ENCODE results near the gene C16orf74. TPM values are rescaled to one million over a fixed set of nuclear protein-coding genes. Genes with fewer than 3 reads are reported as not detected.

The C16orf74 gene
- total and polyA plus RNA-seq, 2 of the 13 experiments (the other 11 are each of a cell fraction or from before 2014, with no cell fraction given), result 0.13 to 0.29 TPM

- TF ChIP-seq, protein P1, sequence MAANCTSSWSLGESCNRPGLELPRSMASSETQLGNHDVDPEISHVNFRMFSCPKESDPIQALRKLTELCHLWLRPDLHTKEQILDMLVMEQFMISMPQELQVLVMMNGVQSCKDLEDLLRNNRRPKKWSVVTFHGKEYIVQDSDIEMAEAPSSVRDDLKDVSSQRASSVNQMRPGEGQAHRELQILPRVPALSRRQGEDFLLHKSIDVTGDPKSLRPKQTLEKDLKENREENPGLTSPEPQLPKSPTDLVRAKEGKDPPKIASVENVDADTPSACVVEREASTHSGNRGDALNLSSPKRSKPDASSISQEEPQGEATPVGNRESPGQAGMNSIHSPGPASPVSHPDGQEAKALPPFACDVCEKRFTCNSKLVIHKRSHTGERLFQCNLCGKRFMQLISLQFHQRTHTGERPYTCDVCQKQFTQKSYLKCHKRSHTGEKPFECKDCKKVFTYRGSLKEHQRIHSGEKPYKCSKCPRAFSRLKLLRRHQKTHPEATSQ (CRISPR knock-in tag; IDR thresholded peaks at IDR 0.05; ENCODE audit: borderline replicate concordance), result no peak
- peak; percentile 33; the same call in 1 of the 2 replicates for TF ChIP-seq ZNF687 (CRISPR knock-in tag; IDR thresholded peaks at IDR 0.05)
These were observed 19.7 kb downstream of the C16orf74 start (continued) for GRCh38 chr16:85731179-85731578.

DNA sequence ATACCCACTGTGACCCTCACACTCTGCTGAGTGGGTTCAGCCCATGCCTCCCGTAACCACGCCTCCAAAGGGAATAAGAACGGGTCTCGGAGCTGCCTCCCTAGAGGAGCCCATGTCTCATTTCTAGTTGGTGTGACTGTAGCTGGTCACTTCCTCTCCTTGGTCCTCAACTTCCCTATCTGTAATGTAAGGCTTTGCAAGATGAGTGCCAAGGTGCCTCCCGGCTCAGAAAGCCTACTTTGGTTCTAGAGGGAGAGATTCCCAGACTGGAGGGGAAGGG lies 20.8 kb downstream of the C16orf74 start:
- ATAC-seq, result no peak
- Histone ChIP-seq H3K36me3 (replicated peaks in 1 of 2; ENCODE audit: control insufficient read depth in 1 of 2, insufficient read depth in 2 of 2, low read length in 2 of 2) (no peaks in the 10 kb centered on the region), H3K4me1 (ENCODE audit: insufficient read depth, low read length) (peaks cover 42% of the 10 kb centered on the region), H4K20me1 (ENCODE audit: insufficient read depth, low read length) (no peaks in the 10 kb centered on the region), H3K27ac (ENCODE audit: extremely low read length, insufficient read depth, low read length) (no peak overlapping the region), H3K4me2 (ENCODE audit: low read depth, low read length) (no peak overlapping the region), H3K9me3 (ENCODE audit: low read length) (no peaks in the 10 kb centered on the region), H3K9ac (ENCODE audit: insufficient read depth, low read depth, low read length) (no peak overlapping the region), H3K79me2 (ENCODE audit: insufficient read depth, low read length) (no peaks in the 10 kb centered on the region), H2AFZ (ENCODE audit: low read length) (no peak overlapping the region), H3K4me3 (replicated peaks in 1 of 3; ENCODE audit: insufficient read depth in 1 of 3, low read depth in 2 of 3, low read length in 3 of 3) (no peak overlapping the region), H3K27me3 (ENCODE audit: control insufficient read depth in 1 of 2, insufficient read depth in 2 of 2, low read length in 2 of 2) (peaks cover 2 to 4% of the 10 kb centered on the region in 2 experiments; a peak in 2 of 5 replicates)
- POLR2A ChIA-PET, result no interaction called here
- no peak for FAIRE-seq
- DNase-seq (ENCODE audit: low spot score), result no peak
- 72% methylated on average over 5 of the region's 5 CpGs for WGBS (ENCODE audit: low lambda C conversion rate)
- in situ Hi-C loops (cut with HindIII; ENCODE audit: extremely low pct_ligation_motif_present, low pct_unique_long_range_greater_than_20kb) (no loop called here), intact Hi-C loops (cut with micrococcal nuclease; ENCODE audit: unreplicated experiment) (no loop called here)
- BruUV-seq (replicated peaks), result no TSS peak
- CTCF ChIA-PET (ENCODE audit: low intra/inter-chr PET ratio, low total read pairs), result no interaction called here
- no peak for TF ChIP-seq ZNF33A (CRISPR knock-in tag; IDR thresholded peaks at IDR 0.05; ENCODE audit: borderline replicate concordance)
- TF ChIP-seq, protein P2, sequence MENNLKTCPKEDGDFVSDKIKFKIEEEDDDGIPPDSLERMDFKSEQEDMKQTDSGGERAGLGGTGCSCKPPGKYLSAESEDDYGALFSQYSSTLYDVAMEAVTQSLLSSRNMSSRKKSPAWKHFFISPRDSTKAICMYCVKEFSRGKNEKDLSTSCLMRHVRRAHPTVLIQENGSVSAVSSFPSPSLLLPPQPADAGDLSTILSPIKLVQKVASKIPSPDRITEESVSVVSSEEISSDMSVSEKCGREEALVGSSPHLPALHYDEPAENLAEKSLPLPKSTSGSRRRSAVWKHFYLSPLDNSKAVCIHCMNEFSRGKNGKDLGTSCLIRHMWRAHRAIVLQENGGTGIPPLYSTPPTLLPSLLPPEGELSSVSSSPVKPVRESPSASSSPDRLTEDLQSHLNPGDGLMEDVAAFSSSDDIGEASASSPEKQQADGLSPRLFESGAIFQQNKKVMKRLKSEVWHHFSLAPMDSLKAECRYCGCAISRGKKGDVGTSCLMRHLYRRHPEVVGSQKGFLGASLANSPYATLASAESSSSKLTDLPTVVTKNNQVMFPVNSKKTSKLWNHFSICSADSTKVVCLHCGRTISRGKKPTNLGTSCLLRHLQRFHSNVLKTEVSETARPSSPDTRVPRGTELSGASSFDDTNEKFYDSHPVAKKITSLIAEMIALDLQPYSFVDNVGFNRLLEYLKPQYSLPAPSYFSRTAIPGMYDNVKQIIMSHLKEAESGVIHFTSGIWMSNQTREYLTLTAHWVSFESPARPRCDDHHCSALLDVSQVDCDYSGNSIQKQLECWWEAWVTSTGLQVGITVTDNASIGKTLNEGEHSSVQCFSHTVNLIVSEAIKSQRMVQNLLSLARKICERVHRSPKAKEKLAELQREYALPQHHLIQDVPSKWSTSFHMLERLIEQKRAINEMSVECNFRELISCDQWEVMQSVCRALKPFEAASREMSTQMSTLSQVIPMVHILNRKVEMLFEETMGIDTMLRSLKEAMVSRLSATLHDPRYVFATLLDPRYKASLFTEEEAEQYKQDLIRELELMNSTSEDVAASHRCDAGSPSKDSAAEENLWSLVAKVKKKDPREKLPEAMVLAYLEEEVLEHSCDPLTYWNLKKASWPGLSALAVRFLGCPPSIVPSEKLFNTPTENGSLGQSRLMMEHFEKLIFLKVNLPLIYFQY (CRISPR knock-in tag; IDR thresholded peaks at IDR 0.05; ENCODE audit: borderline replicate concordance), result no peak
- TF ChIP-seq GFI1 (CRISPR knock-in tag; IDR thresholded peaks at IDR 0.05; ENCODE audit: borderline replicate concordance), result no peak
- TF ChIP-seq PAF1 (CRISPR knock-in tag; IDR thresholded peaks at IDR 0.05), result no peak
- TF ChIP-seq ZNF614 (CRISPR knock-in tag; IDR thresholded peaks at IDR 0.05; ENCODE audit: borderline replicate concordance), result no peak
- no peak for TF ChIP-seq GPN1 (CRISPR knock-in tag; IDR thresholded peaks at IDR 0.05; ENCODE audit: borderline replicate concordance)
- no peak for TF ChIP-seq IRF2 (CRISPR knock-in tag; IDR thresholded peaks at IDR 0.05)
- TF ChIP-seq THAP8 (CRISPR knock-in tag; IDR thresholded peaks at IDR 0.05; ENCODE audit: borderline replicate concordance), result no peak
- no peak for TF ChIP-seq ZNF329 (CRISPR knock-in tag; IDR thresholded peaks at IDR 0.05; ENCODE audit: low read depth)
